Astrocyte (in vitro differentiated cells and primary cell): ENCODE measurements around the gene HIPK2. TPM values are rescaled to one million over a fixed set of nuclear protein-coding genes. Genes with fewer than 3 reads are reported as not detected.

Source experiments
- DNase-seq: peaks from one replicate; pipeline ENCODE4 v3.0.0-alpha.2; 2010; ENCODE audit warnings: low read depth
- FAIRE-seq: peaks from 2 replicates; lab custom pipeline; 2011; peaks lifted over from hg19 to GRCh38; lab: Jason Lieb, UNC
- H2AFZ ChIP-seq: 2 replicates; pipeline ENCODE4 v1.6.0; 2012; ENCODE audit warnings: low read depth, low read length, inconsistent platforms
- H3K27ac ChIP-seq: 2 replicates; pipeline ENCODE4 v1.5.1; 2011; ENCODE audit warnings: low read depth, low read length, inconsistent platforms
- H3K27me3 ChIP-seq: 2 replicates; pipeline ENCODE4 v1.6.0; 2011; ENCODE audit warnings: low read length, inconsistent platforms; ENCODE audit not compliant: insufficient read depth
- H3K36me3 ChIP-seq: 2 replicates; pipeline ENCODE4 v1.5.1; 2011; ENCODE audit warnings: low read length, inconsistent platforms; ENCODE audit not compliant: insufficient read depth
- H3K4me1 ChIP-seq: 2 replicates; pipeline ENCODE4 v1.5.1; 2011; ENCODE audit warnings: low read length, inconsistent platforms; ENCODE audit not compliant: insufficient read depth
- H3K4me2 ChIP-seq: 2 replicates; pipeline ENCODE4 v1.6.0; 2012; ENCODE audit warnings: low read length, inconsistent platforms
- H3K4me3 ChIP-seq: 2 replicates; pipeline ENCODE4 v1.5.1; 2011; ENCODE audit warnings: low read depth, mild to moderate bottlenecking, low read length, inconsistent platforms; ENCODE audit not compliant: insufficient read depth
- H3K79me2 ChIP-seq: 2 replicates; pipeline ENCODE4 v1.6.0; 2012; ENCODE audit warnings: mild to moderate bottlenecking, low read length, inconsistent platforms; ENCODE audit not compliant: insufficient read depth
- H3K9ac ChIP-seq: 2 replicates; pipeline ENCODE4 v1.6.0; 2012; ENCODE audit warnings: mild to moderate bottlenecking, low read length, inconsistent platforms
- H3K9me3 ChIP-seq: 2 replicates; pipeline ENCODE4 v1.5.1; 2012; ENCODE audit warnings: low read depth, mild to moderate bottlenecking, low read length, inconsistent platforms; ENCODE audit not compliant: insufficient read depth
- H4K20me1 ChIP-seq: 2 replicates; pipeline ENCODE4 v1.6.0; 2012; ENCODE audit warnings: low read length, inconsistent platforms; ENCODE audit not compliant: insufficient read depth
- H3K27ac Mint-ChIP-seq: one replicate; pipeline ENCODE4 v1.8.0; 2021; ENCODE audit warnings: mild to moderate bottlenecking, mixed read lengths; ENCODE audit not compliant: unreplicated experiment
- H3K27me3 Mint-ChIP-seq: one replicate; pipeline ENCODE4 v1.8.0; 2021; ENCODE audit warnings: low read depth, mixed read lengths; ENCODE audit not compliant: unreplicated experiment
- H3K36me3 Mint-ChIP-seq: one replicate; pipeline ENCODE4 v1.8.0; 2021; ENCODE audit warnings: low read depth, mixed read lengths; ENCODE audit not compliant: unreplicated experiment
- H3K4me1 Mint-ChIP-seq: one replicate; pipeline ENCODE4 v1.8.0; 2021; ENCODE audit warnings: low read depth, mixed read lengths; ENCODE audit not compliant: unreplicated experiment
- H3K4me3 Mint-ChIP-seq: one replicate; pipeline ENCODE4 v1.8.0; 2021; ENCODE audit warnings: mild to moderate bottlenecking, moderate library complexity, mixed read lengths; ENCODE audit not compliant: unreplicated experiment
- H3K9me3 Mint-ChIP-seq: one replicate; pipeline ENCODE4 v1.8.0; 2021; ENCODE audit warnings: mild to moderate bottlenecking, mixed read lengths; ENCODE audit not compliant: unreplicated experiment
- CTCF ChIP-seq: IDR thresholded peaks from 2 replicates; pipeline ENCODE4 v1.5.1; 2011; ENCODE audit warnings: low read depth, mild to moderate bottlenecking, inconsistent platforms, low read length, moderate library complexity; ENCODE audit not compliant: insufficient read depth
- EZH2 ChIP-seq: IDR thresholded peaks from 2 replicates; pipeline ENCODE4 v1.6.1; 2012; ENCODE audit warnings: mild to moderate bottlenecking, low read length, inconsistent platforms; ENCODE audit not compliant: insufficient read depth
- total RNA-seq: library from RNA; stranded (reverse); gene quantifications from 2 replicates; pipeline ENCODE4 v1.2.1, GENCODE V29; 2021

Gene HIPK2
- total RNA-seq, 1 donor from 2014 or later: 35.8 TPM

- no peak for FAIRE-seq
- peaks cover 86% of the 10 kb centered on the region for H4K20me1 ChIP-seq
Measured at GRCh38 chr7:139658908-139659675, 118.7 kb downstream of the HIPK2 start.

DNA sequence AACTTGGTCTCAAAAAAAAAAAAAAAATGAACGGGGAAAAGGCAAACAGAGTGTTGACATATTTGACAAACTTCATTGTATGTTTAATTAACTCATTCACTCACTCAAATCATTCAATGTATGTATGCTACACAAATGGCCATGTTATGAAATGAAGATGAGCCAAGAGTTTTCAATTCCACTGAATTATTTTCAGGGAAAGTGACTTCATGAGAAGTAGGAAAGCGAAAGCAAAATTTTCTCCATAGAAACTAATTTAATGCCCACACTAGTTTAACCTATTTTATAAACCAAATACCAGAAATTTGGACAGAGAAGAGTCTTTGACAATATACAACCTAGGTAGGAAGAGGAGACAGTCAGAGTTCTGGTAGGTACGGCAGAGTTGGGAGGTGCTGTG is 119.5 kb downstream of the HIPK2 start:
- H3K9me3 Mint-ChIP-seq: no peaks in the 10 kb centered on the region
- Histone ChIP-seq H3K4me1 (peaks cover 14% of the 10 kb centered on the region), H3K79me2 (peaks cover 70% of the 10 kb centered on the region), H3K27me3 (no peaks in the 10 kb centered on the region), H2AFZ (no peak overlapping the region), H3K9ac (no peak overlapping the region), H3K36me3 (no peaks in the 10 kb centered on the region), H3K9me3 (no peaks in the 10 kb centered on the region), H3K27ac (no peak overlapping the region), H3K4me2 (peak overlapping the region; percentile 27), H4K20me1 (peaks cover 83% of the 10 kb centered on the region), H3K4me3 (no peak overlapping the region)
- DNase-seq (no peak), FAIRE-seq (no peak)
- no peak overlapping the region for H3K4me3 Mint-ChIP-seq
- peaks cover 3% of the 10 kb centered on the region for H3K36me3 Mint-ChIP-seq
- H3K4me1 Mint-ChIP-seq: peaks cover 37% of the 10 kb centered on the region
- no peaks in the 10 kb centered on the region for H3K27me3 Mint-ChIP-seq
- TF ChIP-seq EZH2 (no peak), CTCF (no peak)
- peak overlapping the region; percentile 66 for H3K27ac Mint-ChIP-seq

More at GRCh38 chr7:139658908-139659675, 118.7 kb downstream of the HIPK2 start:
- peaks cover 14% of the 10 kb centered on the region for H3K4me1 ChIP-seq
- no peak for DNase-seq
- Mint-ChIP-seq H3K27ac (peak overlapping the region; percentile 66), H3K4me3 (no peak overlapping the region), H3K27me3 (no peaks in the 10 kb centered on the region), H3K4me1 (peaks cover 37% of the 10 kb centered on the region), H3K9me3 (no peaks in the 10 kb centered on the region), H3K36me3 (peaks cover 7% of the 10 kb centered on the region)
- no peaks in the 10 kb centered on the region for H3K36me3 ChIP-seq
- no peak overlapping the region for H3K27ac ChIP-seq
- H3K4me3 ChIP-seq: no peak overlapping the region
- no peaks in the 10 kb centered on the region for H3K9me3 ChIP-seq
- H2AFZ ChIP-seq: no peak overlapping the region
- TF ChIP-seq CTCF (no peak), EZH2 (no peak)
- peak overlapping the region; percentile 2 for H3K4me2 ChIP-seq
- H3K27me3 ChIP-seq: no peaks in the 10 kb centered on the region
- H3K9ac ChIP-seq: no peak overlapping the region
- H3K79me2 ChIP-seq: peaks cover 72% of the 10 kb centered on the region

DNA sequence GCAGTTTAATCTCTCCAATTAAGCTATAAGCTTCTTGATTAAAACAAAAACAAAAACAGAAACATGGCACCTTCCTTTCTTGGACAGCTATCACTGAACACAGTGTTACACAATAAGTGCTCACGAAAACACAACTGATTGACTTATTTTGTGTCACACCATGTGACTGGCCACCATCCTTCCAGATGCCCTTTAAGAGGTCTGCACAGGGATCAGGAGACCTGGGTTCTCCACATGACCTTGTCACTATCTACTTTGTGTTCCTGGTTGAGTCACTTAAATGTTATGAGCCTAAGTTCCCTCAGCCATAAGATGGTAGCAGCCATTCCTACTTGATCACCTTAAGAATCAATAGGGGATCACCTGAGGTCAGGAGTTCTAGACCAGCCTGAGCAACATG is 120.1 kb downstream of the HIPK2 start:
- Mint-ChIP-seq H3K27ac (no peak overlapping the region), H3K4me1 (peaks cover 37% of the 10 kb centered on the region)
- H3K4me2 ChIP-seq: no peak overlapping the region

More for the DNA sequence above, 120.1 kb downstream of the HIPK2 start:
- Histone ChIP-seq H3K9ac (no peak overlapping the region), H3K36me3 (no peaks in the 10 kb centered on the region), H2AFZ (no peak overlapping the region), H3K9me3 (no peaks in the 10 kb centered on the region), H3K4me1 (peaks cover 14% of the 10 kb centered on the region), H3K4me3 (no peak overlapping the region), H4K20me1 (peaks cover 80% of the 10 kb centered on the region), H3K27ac (no peak overlapping the region), H3K79me2 (peaks cover 68% of the 10 kb centered on the region), H3K27me3 (no peaks in the 10 kb centered on the region)
- Mint-ChIP-seq H3K36me3 (peaks cover 3% of the 10 kb centered on the region), H3K9me3 (no peaks in the 10 kb centered on the region), H3K4me3 (no peak overlapping the region), H3K27me3 (no peaks in the 10 kb centered on the region)
- TF ChIP-seq EZH2 (no peak), CTCF (no peak)
- FAIRE-seq: no peak
- no peak for DNase-seq
